HG03439 (cell line): Measurements from ENCODE around the gene HIP1.
"Not testable (repeated sequence)": the region's sequence is repeated elsewhere in the genome, so short reads cannot be mapped to it uniquely, and the experiment has no call there.

ENCODE experiments used
- ATAC-seq: cut with Tn5 transposase; IDR thresholded peaks from one replicate; pipeline ENCODE4 v1.9.1; 2021; ENCODE audit warnings: mild to moderate bottlenecking, moderate library complexity; ENCODE audit not compliant: unreplicated experiment

Gene HIP1

DNA sequence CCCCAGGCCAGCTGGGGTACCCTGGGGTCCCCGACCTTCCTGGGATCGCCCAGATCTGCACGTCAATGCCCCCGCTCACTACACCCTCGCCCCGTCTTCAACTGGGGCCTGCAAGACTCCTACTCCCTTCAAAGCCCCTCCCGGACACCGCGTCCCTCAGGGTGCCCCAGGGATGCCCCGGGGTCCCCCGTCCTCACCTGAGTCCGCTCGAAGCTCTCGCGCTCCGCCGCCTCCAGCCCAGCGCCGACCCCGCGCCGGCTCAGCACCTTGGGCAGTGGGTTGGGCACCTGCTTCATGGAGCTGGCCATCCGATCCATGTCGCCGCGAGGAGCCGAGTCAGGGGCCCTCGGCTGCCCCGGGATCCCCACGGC lies at the start of gene HIP1:
Gene HIP1, minus strand, starts transcription at position 338 of the 371 bp plus-strand sequence. Its CDS starts 21 bp downstream, at position 317.
- ATAC-seq, result peak; percentile 9

GRCh38 chr7:75788154-75788847 lies 49.6 kb upstream of the HIP1 start:
- not testable (repeated sequence) for ATAC-seq

DNA sequence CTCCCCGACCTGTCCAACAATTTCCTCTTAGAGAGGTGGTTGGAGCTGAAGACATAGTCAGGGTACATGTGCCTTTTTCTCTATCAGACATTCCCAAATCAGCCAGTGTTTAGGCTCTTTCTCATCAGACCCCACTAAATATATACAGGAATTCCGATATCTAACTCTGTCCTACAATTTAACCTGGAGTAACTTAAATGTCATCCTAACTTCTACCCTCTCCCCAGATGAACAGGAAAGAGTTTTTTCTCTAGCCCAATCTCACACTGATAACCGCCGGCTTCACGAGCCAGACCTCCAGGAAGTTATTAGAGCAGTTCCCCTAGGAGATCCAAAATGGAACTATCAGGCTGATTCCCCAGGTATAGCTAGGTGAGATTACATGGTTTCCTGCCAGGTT lies 44.3 kb upstream of the HIP1 start:
- not testable (repeated sequence) for ATAC-seq

DNA sequence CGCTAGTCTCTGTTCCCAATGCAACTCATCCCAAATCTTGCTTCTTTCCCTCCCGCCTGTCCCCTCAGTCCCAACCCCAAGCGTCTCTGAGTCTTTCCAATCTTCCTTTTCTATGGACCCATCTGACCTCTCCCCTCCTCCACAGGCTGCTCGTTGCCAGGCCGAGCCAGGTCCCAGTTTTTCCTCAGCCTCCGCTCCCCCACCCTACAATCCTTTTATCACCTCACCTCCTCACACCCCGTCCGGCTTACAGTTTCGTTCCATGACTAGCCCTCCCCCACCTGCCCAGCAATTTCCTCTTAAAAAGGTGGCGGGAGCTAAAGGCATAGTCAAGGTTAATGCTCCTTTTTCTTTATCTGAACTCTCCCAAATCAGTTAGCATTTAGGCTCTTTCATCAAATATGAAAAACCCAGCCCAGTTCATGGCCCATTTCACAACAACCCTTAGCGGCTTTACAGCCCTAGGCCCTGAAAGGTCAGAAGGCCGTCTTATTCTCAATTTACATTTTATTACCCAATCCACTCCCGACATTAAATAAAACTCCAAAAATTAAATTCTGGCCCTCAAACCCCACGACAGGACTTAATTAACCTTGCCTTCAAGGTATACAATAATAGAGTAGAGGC lies 42.0 kb upstream of the HIP1 start:
- not testable (repeated sequence) for ATAC-seq

- ATAC-seq, result not testable (repeated sequence)
Observed at GRCh38 chr7:75779516-75779915, 40.8 kb upstream of the HIP1 start.

- not testable (repeated sequence) for ATAC-seq
Observed at GRCh38 chr7:75779035-75779434, 40.3 kb upstream of the HIP1 start.

GRCh38 chr7:75776295-75776971 lies 37.7 kb upstream of the HIP1 start:
- ATAC-seq, result no peak

DNA sequence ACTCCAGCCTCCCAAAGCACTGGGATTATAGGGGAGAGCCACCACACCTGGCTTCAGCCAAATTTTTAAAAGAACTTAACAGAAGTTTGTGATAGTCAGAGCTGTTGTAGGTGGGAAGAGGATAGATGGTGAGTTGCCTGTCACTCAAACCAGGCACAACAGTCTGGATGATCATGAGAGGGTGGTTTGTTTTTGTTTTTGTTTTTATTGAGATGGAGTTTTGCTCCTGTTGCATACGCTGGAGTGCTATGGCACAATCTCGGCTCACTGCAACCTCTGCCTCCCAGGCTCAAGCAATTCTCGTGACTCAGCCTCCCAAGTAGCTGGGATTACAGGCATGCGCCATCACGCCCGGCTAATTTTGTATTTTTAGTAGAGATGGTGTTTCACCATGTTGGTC lies 35.2 kb upstream of the HIP1 start:
- not testable (repeated sequence) for ATAC-seq

DNA sequence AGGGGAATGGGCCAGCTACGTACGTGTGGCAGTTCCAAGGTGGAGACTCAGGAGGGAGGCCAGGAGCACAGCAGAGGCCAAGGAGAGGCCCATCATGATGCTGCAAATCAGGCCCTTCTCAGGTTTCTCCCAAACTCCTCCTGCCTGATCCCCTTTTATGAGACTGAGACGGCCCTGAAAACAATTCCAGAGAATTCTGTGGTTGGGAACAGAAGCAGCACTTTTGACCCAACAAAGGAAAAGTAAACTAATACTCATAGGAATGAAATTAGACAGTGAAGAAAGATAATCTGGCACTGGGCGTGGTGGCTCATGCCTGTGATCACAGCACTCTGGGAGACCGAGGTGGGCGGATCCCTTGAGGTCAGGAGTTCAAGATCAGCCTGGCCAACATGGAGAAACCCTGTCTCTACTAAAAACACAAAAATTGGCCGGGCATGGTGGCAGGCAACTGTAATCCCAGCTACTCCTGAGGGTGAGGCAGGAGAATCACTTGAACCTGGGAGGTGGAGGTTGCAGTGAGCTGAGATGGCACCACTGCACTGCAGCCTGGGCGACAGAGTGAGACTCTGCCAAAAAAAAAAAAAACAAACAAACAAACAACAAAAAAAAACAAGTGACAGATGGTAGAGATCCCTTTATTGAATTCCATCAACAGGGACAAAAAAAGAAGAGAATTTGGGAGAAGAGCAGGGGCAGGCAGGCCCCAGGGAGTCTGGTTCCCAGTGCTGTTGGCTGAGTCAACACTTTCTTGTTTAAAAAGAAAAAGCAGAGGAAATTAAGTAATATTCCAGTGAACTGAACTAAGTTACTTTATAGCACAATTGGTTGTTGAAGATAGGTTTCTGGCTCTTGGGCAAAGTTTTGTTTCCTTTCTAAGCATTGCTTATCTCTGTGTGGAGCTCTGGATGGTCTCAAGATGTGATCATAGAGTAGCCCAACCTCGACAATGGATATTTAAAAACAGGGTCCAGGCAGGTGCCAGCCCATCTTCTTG lies 33.6 kb upstream of the HIP1 start, which contains the start of gene CCL26:
Gene CCL26, minus strand, starts transcription at position 131 of the 997 bp plus-strand sequence. Its CDS starts 35 bp downstream, at position 96.
- ATAC-seq, result no peak

DNA sequence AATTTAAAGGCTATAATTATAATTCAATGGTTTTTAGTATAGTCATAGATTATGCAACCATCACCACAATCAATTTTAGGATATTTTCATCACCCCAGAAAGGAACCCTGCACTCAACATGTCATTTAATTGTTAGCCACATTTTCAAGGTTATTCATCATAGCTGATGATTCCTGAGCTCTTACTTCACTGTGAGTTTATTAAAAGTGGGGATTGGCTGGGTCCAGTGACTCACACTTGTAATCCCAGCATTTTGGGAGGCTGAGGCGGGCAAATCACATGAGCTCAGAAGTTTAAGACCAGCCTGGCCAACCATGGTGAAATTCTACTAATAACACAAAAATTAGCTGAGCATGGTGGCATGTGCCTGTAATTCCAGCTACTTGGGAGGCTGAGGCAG lies 32.5 kb upstream of the HIP1 start:
- no peak for ATAC-seq

DNA sequence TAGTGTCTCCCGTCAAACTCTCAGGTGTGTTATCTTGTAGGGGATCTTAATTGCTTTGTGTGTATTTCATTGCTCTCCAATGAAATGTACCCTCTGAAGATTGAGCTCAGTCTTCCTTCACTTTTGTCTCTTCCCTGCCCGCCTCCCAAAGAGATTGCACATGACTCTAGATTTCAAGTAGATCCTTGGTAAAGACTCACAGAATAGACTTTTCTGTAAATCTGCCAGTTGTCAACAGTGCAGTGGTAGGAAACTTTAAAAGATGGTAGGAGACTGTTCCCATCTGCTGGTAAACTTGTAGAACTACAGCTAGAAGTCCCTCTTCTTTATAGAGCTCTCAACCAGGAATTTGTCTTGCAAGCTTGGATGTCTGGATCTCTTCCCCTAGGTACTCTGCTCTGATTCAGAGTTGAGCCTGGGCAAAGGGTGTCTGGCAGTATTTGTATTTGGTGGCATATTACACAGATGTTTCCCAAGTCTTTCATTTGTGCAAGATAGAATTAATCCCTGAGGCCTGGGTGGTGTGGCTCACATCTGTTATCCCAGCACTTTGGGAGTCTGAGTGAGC lies 23.7 kb upstream of the HIP1 start:
- ATAC-seq, result no peak

DNA sequence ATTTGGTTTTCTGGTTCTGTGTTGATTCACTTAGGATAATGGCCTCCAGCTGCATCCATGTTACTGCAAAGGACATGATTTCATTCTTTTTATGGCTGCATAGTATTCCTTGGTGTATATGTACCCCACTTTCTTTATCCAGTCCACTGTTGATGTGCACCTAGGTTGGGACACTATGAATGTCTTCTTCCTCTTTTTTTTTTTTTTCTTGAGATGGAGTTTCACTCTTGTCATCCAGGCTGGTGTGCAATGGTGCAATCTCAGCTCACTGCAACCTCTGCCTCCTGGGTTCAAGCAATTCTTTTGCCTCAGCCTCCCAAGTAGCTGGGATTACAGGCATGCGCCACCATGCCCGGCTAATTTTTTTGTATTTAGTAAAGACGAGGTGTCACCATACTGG lies 23.1 kb upstream of the HIP1 start:
- ATAC-seq, result not testable (repeated sequence)

DNA sequence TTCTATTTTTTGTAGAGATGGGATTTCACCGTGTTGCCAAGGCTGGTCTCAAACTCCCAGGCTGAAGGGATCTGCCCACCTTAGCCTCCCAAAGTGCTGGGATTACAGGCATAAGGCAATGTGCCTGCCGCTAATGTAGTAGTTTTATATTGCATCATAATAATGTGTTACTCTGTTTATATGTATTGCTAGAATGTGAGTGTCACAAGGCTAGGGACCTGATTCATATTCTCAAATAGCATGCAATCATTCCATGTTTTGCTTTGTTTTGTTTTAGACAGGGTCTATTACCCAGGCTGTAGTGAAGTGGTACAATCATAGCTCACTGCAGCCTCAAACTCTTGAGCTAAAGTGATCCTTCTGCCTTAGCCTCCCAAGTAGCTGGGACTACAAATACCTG lies 19.8 kb upstream of the HIP1 start:
- no peak for ATAC-seq

GRCh38 chr7:75757860-75758259 lies 19.1 kb upstream of the HIP1 start:
- ATAC-seq, result no peak

- no peak for ATAC-seq
Observed at GRCh38 chr7:75756991-75757676, 18.4 kb upstream of the HIP1 start.

- ATAC-seq, result no peak
Observed at GRCh38 chr7:75756206-75756990, 17.7 kb upstream of the HIP1 start.

DNA sequence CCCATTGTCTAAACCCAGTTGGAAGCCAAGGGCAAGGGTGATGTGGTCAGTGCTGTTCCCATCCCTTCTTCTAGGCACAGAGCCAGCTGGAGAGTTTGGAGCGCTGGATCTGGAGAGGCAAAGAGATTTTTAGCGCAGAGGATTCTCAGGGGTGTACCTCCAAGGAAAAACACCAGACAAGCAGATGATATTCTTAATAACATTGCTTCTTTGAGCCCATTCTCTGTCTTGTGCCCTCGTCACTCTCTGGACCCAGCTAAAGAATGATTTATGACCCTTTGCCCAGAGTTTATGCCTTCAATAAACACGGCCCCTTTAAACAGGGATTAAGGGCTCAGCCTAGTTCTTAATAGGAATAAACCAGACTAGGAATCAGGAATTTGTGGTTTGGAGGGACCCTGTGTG lies 4.7 kb upstream of the HIP1 start:
- no peak for ATAC-seq

DNA sequence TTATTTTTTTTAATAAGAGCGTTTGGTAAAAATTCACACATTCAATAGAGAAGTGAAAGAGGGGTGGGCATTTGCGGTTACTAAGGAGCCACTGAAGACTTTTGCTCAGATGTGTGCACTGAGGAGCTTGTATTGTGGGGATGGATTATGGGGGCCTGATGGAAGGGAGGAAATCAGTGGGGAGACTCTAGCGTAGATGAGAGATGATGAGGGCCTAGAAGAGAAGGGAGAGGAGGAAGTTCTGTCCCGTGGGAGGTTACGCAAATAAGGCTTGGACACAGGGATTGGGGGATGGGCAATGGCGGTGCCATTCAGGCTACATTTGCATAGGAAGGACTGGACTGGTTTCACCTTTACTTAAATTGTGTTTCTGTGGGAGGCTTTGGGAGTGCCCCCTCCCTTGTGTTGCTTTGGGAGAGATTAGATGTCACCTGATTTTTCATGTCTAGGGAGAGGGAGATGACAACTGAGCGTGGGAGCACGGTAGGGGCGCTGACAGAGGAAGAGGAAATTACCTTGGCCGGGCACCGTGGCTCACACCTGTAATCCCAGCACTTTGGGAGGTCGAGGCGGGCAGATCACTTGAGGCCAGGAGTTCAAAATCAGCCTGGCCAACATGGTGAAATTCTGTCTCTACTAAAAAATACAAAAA lies 2.2 kb upstream of the HIP1 start:
- no peak for ATAC-seq
